HG03575 (cell line): ENCODE results near the gene PGBD5.

Experiments used
- ATAC-seq: cut with Tn5 transposase; IDR thresholded peaks from one replicate; pipeline ENCODE4 v1.9.1; 2021; ENCODE audit not compliant: unreplicated experiment, insufficient number of reproducible peaks, low FRiP score; ENCODE audit errors: extremely low read depth

The PGBD5 gene

GRCh38 chr1:230335861-230336522 is 90.1 kb downstream of the PGBD5 start:
- no peak for ATAC-seq

GRCh38 chr1:230334447-230334837 is 91.7 kb downstream of the PGBD5 start:
- no peak for ATAC-seq

GRCh38 chr1:230333590-230334446 is 92.3 kb downstream of the PGBD5 start:
- ATAC-seq = no peak

GRCh38 chr1:230332575-230333066 is 93.5 kb downstream of the PGBD5 start:
- ATAC-seq = no peak

- no peak for ATAC-seq
These were observed 94.1 kb downstream of the PGBD5 start for GRCh38 chr1:230332061-230332460.

GRCh38 chr1:230330157-230330556 is 96.0 kb downstream of the PGBD5 start:
- no peak for ATAC-seq

GRCh38 chr1:230328342-230329015 is 97.7 kb downstream of the PGBD5 start:
- no peak for ATAC-seq

GRCh38 chr1:230327892-230328284 is 98.2 kb downstream of the PGBD5 start:
- no peak for ATAC-seq

GRCh38 chr1:230326971-230327891 is 98.9 kb downstream of the PGBD5 start:
- ATAC-seq = no peak

GRCh38 chr1:230323686-230324085 is 102.4 kb downstream of the PGBD5 start:
- no peak for ATAC-seq

GRCh38 chr1:230322967-230323547 is 103.1 kb downstream of the PGBD5 start:
- no peak for ATAC-seq

GRCh38 chr1:230322421-230322756 is 103.7 kb downstream of the PGBD5 start:
- no peak for ATAC-seq

- no peak for ATAC-seq
These were observed 104.3 kb downstream of the PGBD5 start for GRCh38 chr1:230321741-230322420.

- ATAC-seq = no peak
These were observed 104.8 kb downstream of the PGBD5 start for GRCh38 chr1:230321341-230321740.

- no peak for ATAC-seq
These were observed 105.3 kb downstream of the PGBD5 start for GRCh38 chr1:230320804-230321203.

GRCh38 chr1:230319014-230319747 is 107.0 kb downstream of the PGBD5 start:
- no peak for ATAC-seq
